ENCODE data around the gene TSPAN4.

TSPAN4 gene

DNA sequence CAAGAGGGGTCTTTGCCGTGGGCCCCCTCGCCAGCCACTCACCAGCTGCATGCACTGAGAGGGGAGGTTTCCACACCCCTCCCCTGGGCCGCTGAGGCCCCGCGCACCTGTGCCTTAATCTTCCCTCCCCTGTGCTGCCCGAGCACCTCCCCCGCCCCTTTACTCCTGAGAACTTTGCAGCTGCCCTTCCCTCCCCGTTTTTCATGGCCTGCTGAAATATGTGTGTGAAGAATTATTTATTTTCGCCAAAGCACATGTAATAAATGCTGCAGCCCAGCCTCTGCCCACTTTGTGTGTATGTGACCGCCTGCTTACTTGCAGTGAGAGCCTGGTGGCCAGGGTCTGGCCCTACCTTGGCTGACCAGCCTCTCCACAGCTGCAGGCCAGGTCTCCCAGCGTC is 17.7 kb upstream of the TSPAN4 start:
- DNase-seq, result no peak

- no peak for DNase-seq
Measured at GRCh38 chr11:825366-826226, 17.1 kb upstream of the TSPAN4 start.

DNA sequence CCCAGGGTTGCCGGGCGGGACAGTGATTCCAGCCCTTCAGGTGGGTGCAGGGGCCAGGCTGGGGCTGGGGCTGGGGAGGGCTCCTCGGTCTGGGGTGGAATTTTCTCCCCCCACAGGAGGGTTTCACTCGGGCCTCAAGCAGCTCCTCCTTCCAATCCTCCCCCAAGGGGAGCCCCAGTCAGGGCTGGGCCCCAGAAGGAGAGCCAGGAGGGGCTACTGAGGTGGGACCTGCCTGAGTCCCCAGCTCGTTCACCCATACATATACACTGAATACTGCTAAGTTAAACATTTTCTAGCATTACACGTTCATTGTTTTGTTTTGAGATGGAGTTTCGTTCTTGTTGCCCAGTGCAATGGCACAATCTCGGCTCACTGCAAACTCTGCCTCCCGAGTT is 16.4 kb upstream of the TSPAN4 start:
- DNase-seq, result no peak

- no peak for DNase-seq
Measured at GRCh38 chr11:826836-827145, 15.9 kb upstream of the TSPAN4 start.

DNA sequence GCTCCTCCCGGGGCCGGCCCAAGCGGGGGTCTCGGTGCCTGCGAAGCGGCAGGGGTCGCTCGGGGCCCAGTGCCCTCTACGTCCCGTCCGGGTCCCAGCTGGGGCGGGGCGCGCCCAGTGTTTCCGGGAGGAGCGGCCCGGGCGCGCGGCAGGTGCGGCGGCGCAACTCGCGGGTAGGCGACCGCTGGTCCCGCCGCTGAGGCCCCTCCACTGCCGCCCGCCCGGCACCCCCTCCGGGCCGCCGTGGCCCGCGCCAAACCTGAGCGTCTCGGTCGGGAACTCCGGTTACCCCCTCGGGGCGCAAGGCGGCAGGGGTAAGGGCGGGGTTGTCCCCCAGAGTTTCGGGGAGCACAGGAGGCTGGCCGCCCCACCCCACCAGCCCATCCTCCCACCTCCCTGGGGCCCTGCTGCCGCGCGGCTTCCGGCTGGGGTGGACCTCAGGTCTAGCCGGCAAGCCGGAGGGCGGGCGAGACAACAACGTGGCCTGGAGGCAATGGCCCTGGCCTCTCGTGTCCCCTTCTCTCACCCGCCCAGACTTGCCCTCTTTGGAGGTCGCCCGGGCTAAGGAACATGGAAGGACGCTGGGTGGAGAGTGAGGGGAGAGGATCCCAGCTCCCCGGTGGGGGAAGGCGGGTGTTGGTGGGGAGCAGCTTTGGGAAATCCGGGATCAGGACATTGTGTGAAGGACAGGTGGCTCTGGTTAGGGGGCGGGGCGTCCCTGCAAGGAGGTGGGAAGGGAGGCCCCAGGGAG is 15.3 kb upstream of the TSPAN4 start:
- no peak for DNase-seq

DNA sequence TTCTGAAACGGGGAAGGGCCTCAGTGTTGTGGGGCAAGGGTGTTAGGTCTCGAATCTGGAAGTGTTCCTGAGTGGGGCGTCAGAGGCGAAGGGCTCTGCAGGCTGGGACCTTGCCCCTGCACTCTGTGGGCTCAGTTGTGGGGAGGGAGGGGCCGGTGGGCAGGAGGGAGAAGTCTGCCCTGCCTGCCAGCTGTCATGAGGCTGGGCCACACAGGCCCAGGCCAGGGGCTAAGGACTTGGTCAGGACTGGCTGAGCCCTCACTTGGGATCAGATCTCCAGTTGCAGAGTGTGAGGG is 14.8 kb upstream of the TSPAN4 start, which contains the start of gene CRACR2B:
TSS of gene CRACR2B (plus strand) at position 23 of the 296 bp plus-strand sequence. CDS start 689 bp downstream, outside the sequence.
- DNase-seq, result no peak

GRCh38 chr11:828506-829175 is 14.0 kb upstream of the TSPAN4 start:
- no peak for DNase-seq

GRCh38 chr11:829176-829846 is 13.3 kb upstream of the TSPAN4 start:
- no peak for DNase-seq

DNA sequence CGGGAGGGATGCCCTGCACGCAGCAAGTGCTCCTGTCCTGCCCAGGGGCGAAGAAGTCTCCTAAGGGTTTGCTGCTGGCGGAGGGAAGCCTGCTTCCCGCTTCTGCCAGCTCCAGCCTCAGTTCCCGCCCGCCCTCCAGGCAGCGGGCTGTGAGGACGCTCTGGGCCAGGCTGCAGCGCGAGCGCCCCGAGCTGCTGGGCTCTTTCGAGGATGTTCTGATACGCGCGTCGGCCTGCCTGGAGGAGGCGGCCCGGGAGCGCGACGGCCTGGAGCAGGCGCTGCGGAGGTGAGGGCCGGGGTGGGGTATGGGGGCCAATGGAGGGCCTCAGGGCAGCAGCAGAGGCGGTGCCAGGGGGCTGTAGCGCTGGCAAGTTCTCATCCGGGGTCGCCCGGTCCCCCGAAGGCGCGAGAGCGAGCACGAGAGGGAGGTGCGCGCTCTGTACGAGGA is 12.8 kb upstream of the TSPAN4 start:
- DNase-seq, result no peak

DNA sequence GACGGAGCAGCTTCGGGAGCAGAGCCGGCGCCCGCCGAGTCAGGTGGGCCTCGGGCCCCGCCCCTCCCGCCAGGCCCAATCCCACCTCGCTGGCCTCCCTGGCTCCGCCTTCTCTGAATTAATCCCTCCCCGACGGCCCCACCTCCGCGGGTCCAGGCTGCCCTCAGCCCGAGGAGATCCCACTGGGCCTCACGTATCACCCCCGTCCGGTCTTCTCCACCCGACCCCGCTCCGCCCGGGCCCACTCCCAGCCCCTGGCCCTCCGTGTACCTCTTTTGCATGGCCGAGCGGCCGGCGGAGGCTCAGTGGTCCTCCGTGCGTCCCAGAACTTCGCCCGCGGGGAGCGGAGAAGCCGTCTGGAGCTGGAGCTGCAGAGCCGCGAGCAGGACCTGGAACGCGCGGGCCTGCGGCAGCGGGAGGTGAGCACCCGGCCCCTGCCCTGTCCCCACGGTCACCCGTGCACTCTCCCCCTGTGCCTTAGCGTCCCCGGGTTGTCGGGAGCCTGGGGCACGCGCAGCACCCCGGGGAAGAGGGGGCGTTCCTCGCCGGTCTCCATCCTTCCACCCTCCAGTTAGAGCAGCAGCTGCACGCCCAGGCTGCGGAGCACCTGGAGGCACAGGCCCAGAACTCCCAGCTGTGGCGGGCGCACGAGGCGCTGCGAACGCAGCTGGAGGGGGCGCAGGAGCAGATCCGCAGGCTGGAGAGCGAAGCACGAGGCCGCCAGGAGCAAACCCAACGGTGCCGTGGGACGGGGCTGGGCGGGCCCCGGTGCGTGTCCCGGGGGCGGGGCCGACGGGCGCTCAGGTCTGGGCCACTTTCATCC is 12.1 kb upstream of the TSPAN4 start:
- no peak for DNase-seq

- DNase-seq, result no peak
Measured at GRCh38 chr11:831118-831864, 11.4 kb upstream of the TSPAN4 start.

DNA sequence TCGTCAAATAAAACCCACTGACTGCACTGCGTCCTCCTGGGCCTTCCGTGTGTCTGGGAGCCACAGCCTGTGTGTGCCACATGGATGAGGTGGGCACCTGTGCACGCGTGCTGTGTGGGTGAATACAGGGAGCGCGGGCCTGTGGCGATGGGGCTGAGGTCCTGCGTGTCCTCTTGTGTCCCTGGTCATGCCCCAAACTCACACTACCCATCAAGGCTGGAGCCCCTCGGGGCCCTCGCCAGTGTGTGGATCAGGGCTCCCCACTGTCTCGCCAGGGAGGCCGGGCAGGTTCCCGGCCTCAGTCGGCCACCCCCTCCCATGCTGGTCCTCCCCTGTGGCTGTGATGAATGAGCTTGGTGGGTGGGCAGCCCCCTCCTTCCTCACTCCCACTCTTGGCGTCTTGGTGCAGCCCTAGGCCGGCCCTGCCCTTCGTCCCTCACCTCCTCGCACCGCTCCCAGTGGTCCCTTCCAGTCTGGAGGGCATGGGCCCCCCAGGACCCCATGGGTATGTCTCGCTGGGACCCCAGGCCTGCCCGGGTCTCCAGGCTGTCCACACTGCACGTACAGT is 10.6 kb upstream of the TSPAN4 start:
- no peak for DNase-seq

DNA sequence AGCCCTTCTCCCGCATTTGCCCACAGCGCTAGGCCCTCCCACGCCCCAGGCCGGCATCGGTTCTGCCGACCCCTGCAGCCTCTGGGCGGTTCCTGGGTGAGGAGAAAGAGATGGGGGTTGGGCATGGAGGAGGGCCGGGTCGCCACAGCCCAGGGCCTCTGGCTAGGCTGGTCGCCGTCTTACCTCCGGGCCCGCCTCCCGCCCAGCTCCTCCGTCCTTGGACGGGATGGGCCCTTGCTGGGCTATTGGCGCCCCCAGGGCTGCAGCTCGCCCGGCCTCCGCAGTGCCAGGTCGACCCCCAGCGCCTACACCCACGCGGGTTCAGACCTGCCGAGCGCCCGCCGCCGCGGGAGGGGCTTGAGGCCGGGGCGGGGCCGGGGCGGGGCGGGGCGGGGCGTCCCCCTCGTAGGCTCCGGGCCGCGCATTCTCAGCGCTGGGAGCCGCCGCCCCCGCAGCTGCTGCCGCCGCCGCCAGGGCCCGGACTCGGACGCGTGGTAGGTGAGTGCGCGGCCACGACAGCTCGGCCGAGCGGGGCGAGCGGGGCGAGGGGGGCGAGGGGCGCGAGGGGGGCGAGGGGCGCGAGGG is 10.0 kb upstream of the TSPAN4 start, which contains the start of gene CD151:
TSS of gene CD151 (plus strand) at position 424 of the 585 bp plus-strand sequence. CDS start 3,118 bp downstream, outside the sequence.
- DNase-seq, result no peak

GRCh38 chr11:833114-833791 is 9.4 kb upstream of the TSPAN4 start:
- no peak for DNase-seq

- no peak for DNase-seq
Measured at GRCh38 chr11:833849-834311, 8.8 kb upstream of the TSPAN4 start.

GRCh38 chr11:834371-835316 is 8.0 kb upstream of the TSPAN4 start:
- DNase-seq, result no peak

- DNase-seq, result no peak
Measured at GRCh38 chr11:836274-836673, 6.4 kb upstream of the TSPAN4 start.

- no peak for DNase-seq
Measured at GRCh38 chr11:836700-837099, 6.0 kb upstream of the TSPAN4 start.
